ENCODE data around the gene MAP3K2. TPM values are rescaled to one million over a fixed set of nuclear protein-coding genes. Genes with fewer than 3 reads are reported as not detected.
"Not testable (repeated sequence)": the region's sequence is repeated elsewhere in the genome, so short reads cannot be mapped to it uniquely, and the experiment has no call there.

MAP3K2 gene
- total RNA-seq, 4 donors from 2014 or later, result 58.9 to 68.5 (median 63.0) TPM

DNA sequence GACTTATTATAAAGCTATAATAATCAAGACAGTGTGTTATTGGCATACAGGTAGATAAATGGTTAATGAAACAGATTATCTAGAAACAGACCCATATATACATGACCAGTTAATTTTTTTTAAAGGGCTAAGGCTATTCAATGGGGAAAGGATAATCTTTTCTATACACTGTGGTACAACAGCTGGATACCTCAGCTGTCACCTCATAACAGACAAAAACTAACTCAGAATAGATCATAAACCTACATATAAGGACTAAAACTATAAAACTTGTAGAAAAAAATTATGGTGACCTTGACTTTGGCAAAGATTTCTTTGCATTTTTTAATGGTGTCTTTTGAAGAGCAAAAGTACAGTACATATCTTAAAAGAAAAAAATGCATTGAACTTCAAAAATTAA lies 30.2 kb downstream of the MAP3K2 start:
- TF ChIP-seq POLR2A (IDR thresholded peaks at IDR 0.05), result no peak
- TF ChIP-seq, protein P1, sequence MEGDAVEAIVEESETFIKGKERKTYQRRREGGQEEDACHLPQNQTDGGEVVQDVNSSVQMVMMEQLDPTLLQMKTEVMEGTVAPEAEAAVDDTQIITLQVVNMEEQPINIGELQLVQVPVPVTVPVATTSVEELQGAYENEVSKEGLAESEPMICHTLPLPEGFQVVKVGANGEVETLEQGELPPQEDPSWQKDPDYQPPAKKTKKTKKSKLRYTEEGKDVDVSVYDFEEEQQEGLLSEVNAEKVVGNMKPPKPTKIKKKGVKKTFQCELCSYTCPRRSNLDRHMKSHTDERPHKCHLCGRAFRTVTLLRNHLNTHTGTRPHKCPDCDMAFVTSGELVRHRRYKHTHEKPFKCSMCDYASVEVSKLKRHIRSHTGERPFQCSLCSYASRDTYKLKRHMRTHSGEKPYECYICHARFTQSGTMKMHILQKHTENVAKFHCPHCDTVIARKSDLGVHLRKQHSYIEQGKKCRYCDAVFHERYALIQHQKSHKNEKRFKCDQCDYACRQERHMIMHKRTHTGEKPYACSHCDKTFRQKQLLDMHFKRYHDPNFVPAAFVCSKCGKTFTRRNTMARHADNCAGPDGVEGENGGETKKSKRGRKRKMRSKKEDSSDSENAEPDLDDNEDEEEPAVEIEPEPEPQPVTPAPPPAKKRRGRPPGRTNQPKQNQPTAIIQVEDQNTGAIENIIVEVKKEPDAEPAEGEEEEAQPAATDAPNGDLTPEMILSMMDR (IDR thresholded peaks at IDR 0.05), result no peak
- intact Hi-C loops (cut with DNase I; ENCODE audit: low total_unique reads), result no loop called here
- H3K4me3 ChIP-seq (ENCODE audit: low read depth, poor library complexity, severe bottlenecking), result no peak overlapping the region
- DNase-seq (ENCODE audit: low spot score in 2 of 2), result no peak

DNA sequence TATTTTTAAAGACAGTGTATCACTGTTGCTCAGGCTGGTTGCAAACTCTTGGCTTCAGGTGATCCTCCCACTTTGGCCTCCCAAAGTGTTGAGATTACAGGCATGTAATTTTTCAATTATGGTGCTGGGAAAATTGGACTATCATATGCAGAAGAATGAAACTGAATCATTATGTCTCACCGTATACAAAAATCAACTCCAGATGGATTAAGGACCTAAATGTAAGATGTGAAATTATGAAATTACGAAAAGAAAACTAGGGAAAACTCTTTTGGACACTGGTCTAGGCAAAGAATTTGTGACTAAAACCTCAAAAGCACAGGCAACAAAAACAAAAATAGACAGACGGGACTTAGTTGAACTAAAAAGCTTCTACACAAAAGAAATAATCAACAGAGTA lies 31.2 kb downstream of the MAP3K2 start:
- intact Hi-C loops (cut with DNase I; ENCODE audit: low total_unique reads), result no loop called here
- 89 to 90% methylated on average over 3 of the region's 3 CpGs for WGBS, 2 donors
- DNase-seq (ENCODE audit: low spot score in 2 of 2), result no peak
- TF ChIP-seq, protein P1 (IDR thresholded peaks at IDR 0.05), result no peak
- TF ChIP-seq POLR2A (IDR thresholded peaks at IDR 0.05), result no peak
- no peak overlapping the region for H3K4me3 ChIP-seq (ENCODE audit: low read depth, poor library complexity, severe bottlenecking)

DNA sequence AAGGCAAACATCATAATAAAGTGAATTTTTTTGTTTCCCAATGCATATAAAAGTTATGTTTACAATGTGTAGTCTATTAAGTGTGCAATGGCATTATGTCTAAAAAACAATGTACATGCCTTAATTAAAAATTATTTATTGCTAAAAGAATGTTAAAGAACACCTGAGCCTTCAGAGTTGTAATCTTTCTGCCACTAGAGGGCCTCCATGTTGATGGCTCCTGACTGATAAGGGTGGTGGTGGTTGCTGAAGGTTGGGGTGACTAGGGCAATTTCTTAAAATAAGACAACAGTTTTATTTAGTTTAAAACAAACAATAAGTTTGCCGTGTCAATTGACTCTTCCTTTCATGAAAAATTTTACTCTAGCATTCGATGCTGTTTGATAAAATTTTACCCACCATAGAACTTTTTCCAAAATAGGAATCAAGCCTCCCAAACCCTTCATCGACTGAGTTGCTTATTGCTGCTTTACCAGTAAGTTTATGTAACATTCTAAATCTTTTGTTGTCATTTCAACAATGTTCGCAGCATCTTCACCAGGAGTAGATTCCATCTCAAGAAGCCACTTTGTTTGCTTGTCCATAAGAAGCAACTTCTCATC lies 32.3 kb downstream of the MAP3K2 start:
- 76 to 77% methylated on average over 4 of the region's 4 CpGs for WGBS, 2 donors
- intact Hi-C loops (cut with DNase I; ENCODE audit: low total_unique reads), result no loop called here
- H3K4me3 ChIP-seq (ENCODE audit: low read depth, poor library complexity, severe bottlenecking), result no peak overlapping the region
- TF ChIP-seq, protein P1 (IDR thresholded peaks at IDR 0.05), result no peak
- no peak for TF ChIP-seq POLR2A (IDR thresholded peaks at IDR 0.05)
- DNase-seq (ENCODE audit: low spot score in 2 of 2), result no peak

DNA sequence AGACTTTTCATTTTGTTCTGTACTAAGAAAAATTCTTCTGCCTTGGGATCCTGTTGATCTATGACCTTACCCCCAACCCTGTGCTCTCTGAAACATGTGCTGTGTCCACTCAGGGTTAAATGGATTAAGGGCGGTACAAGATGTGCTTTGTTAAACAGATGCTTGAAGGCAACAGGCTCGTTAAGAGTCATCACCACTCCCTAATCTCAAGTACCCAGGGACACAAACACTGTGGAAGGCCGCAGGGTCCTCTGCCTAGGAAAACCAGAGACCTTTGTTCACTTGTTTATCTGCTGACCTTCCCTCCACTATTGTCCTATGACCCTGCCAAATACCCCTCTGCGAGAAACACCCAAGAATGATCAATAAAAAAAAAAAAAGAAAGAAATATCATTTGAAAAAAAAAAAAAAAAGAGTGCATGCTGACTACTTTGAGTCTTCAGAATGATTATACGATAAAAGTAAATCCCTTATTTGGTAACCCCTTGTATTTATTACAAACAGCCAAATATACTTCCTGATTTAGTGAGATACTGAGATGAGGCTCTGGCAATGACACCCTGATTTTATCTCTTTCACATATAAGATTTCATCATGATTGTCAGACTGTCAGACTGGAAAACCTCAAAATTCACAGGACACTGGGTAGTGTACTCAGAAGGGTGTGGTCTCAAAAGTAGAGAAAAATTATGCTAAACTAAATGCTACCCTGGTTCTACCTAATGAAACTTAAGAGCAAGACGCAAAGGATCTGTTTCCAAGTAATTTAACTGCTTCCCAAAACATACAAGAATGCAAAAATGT lies 33.7 kb downstream of the MAP3K2 start:
- WGBS, 2 donors, result 52 to 56% methylated on average over 6 of the region's 6 CpGs
- H3K4me3 ChIP-seq (ENCODE audit: low read depth, poor library complexity, severe bottlenecking); DNase-seq (ENCODE audit: low spot score in 2 of 2); intact Hi-C loops (cut with DNase I; ENCODE audit: low total_unique reads): not testable (repeated sequence)

DNA sequence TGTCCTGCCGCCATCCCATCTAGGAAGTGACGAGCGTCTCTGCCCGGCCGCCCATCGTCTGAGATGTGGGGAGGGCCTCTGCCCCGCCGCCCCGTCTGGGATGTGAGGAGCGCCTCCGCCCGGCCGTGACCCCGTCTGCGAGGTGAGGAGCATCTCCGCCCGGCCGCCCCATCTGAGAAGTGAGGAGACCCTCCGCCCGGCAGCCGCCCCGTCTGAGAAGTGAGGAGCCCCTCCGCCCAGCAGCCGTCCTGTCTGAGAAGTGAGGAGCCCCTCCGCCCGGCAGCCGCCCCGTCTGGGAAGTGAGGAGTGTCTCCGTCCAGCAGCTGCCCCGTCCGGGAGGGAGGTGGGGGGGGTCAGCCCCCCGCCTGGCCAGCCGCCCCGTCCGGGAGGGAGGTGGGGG lies 34.6 kb downstream of the MAP3K2 start:
- WGBS, 2 donors, result 91 to 98% methylated on average over 22 to 32 of the region's 35 CpGs
- H3K4me3 ChIP-seq (ENCODE audit: low read depth, poor library complexity, severe bottlenecking); intact Hi-C loops (cut with DNase I; ENCODE audit: low total_unique reads); DNase-seq (ENCODE audit: low spot score in 2 of 2): not testable (repeated sequence)

DNA sequence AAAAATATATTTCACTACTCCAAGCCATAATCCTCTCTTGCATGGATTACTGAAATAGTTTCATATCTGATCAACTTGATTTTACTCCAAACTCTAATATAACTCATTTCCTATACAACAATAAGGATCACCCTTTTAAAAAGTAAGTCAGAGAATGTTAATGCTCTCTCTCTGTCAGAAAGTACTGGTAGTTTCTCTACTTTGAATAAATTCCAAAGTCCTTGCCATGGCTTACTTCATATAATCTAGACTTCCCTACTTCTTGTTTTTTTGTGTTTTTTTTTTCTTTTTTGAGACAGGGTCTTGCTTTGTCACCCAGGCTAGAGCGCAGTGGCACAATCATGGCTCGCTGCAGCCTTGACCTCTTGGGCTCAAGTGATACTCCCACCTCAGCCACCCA lies 36.2 kb downstream of the MAP3K2 start:
- no peak for TF ChIP-seq POLR2A (IDR thresholded peaks at IDR 0.05)
- TF ChIP-seq, protein P1 (IDR thresholded peaks at IDR 0.05), result no peak
- intact Hi-C loops (cut with DNase I; ENCODE audit: low total_unique reads), result no loop called here
- 96 to 100% methylated on average over 2 of the region's 2 CpGs for WGBS, 2 donors
- H3K4me3 ChIP-seq (ENCODE audit: low read depth, poor library complexity, severe bottlenecking), result no peak overlapping the region
- DNase-seq (ENCODE audit: low spot score in 2 of 2), result no peak
